HG02943 (cell line): ENCODE measurements around the gene ZC3H13.
"Not testable (repeated sequence)": the region's sequence is repeated elsewhere in the genome, so short reads cannot be mapped to it uniquely, and the experiment has no call there.

Source experiments
- ATAC-seq: cut with Tn5 transposase; IDR thresholded peaks from one replicate; pipeline ENCODE4 v1.9.1; 2021; ENCODE audit warnings: mild to moderate bottlenecking, low read depth, moderate library complexity; ENCODE audit not compliant: unreplicated experiment

The ZC3H13 gene

GRCh38 chr13:46012404-46012803 is 40.1 kb downstream of the ZC3H13 start:
- ATAC-seq = no peak

GRCh38 chr13:46010148-46010547 is 42.4 kb downstream of the ZC3H13 start:
- no peak for ATAC-seq

GRCh38 chr13:46008631-46009030 is 43.9 kb downstream of the ZC3H13 start:
- ATAC-seq = no peak

- ATAC-seq = no peak
Measured at GRCh38 chr13:46006688-46007452, 45.7 kb downstream of the ZC3H13 start.

- no peak for ATAC-seq
Measured at GRCh38 chr13:46004491-46004890, 48.1 kb downstream of the ZC3H13 start.

- no peak for ATAC-seq
Measured at GRCh38 chr13:45996631-45997030, 55.9 kb downstream of the ZC3H13 start.

GRCh38 chr13:45995245-45995644 is 57.3 kb downstream of the ZC3H13 start:
- no peak for ATAC-seq

- ATAC-seq = no peak
Measured at GRCh38 chr13:45994752-45995151, 57.8 kb downstream of the ZC3H13 start.

GRCh38 chr13:45989607-45990006 is 62.9 kb downstream of the ZC3H13 start:
- no peak for ATAC-seq

GRCh38 chr13:45981127-45981526 is 71.4 kb downstream of the ZC3H13 start:
- ATAC-seq = not testable (repeated sequence)

- ATAC-seq = no peak
Measured at GRCh38 chr13:45975337-45975736, 77.2 kb downstream of the ZC3H13 start.

GRCh38 chr13:45974500-45974899 is 78.0 kb downstream of the ZC3H13 start:
- no peak for ATAC-seq

GRCh38 chr13:45967589-45967988 is 85.0 kb downstream of the ZC3H13 start:
- ATAC-seq = no peak

GRCh38 chr13:45966715-45967114 is 85.8 kb downstream of the ZC3H13 start:
- no peak for ATAC-seq

- ATAC-seq = no peak
Measured at GRCh38 chr13:45961468-45961867, 91.1 kb downstream of the ZC3H13 start.

- no peak for ATAC-seq
Measured at GRCh38 chr13:45954836-45955800, 97.4 kb downstream of the ZC3H13 start.

- no peak for ATAC-seq
Measured at GRCh38 chr13:45953082-45953481, 99.5 kb downstream of the ZC3H13 start.

- no peak for ATAC-seq
Measured at GRCh38 chr13:45951724-45952123, 100.8 kb downstream of the ZC3H13 start.

GRCh38 chr13:45951166-45951565 is 101.4 kb downstream of the ZC3H13 start:
- ATAC-seq = no peak

- no peak for ATAC-seq
Measured at GRCh38 chr13:45950386-45951000, 102.1 kb downstream of the ZC3H13 start.

- ATAC-seq = no peak
Measured at GRCh38 chr13:45949161-45949560, 103.4 kb downstream of the ZC3H13 start.
